Endothelial cell of umbilical vein (primary cell): ENCODE measurements around the gene SRCIN1. TPM values are rescaled to one million over a fixed set of nuclear protein-coding genes. Genes with fewer than 3 reads are reported as not detected.
"Not testable (repeated sequence)": the region's sequence is repeated elsewhere in the genome, so short reads cannot be mapped to it uniquely, and the experiment has no call there.

Experiments
- BruUV-seq: library from RNA; stranded (reverse); fragments of 400-500 nt; replicated peaks from 2 replicates; lab custom pipeline; 2021; lab: Mats Ljungman, UMichigan
- CTCF ChIA-PET: fragments of 300-600, 350-600 bp; sonication (Branson Sonifier 250); formaldehyde crosslinking; loops from one replicate; lab custom pipeline; 2021; ENCODE audit warnings: antibody characterized with exemption, inconsistent platforms; lab: Charles Lee
- POLR2A ChIA-PET: fragments of 300-600, 350-600 bp; sonication (Branson Sonifier 250); formaldehyde crosslinking; loops from one replicate; lab custom pipeline; 2021; ENCODE audit warnings: antibody characterized with exemption, inconsistent platforms; lab: Charles Lee
- DNase-seq: peaks from one replicate; pipeline ENCODE4 v3.0.0-alpha.2; 2011; ENCODE audit warnings: low read depth, low spot score
- FAIRE-seq: peaks from 2 replicates; lab custom pipeline; 2011; peaks lifted over from hg19 to GRCh38; lab: Jason Lieb, UNC
- H2AFZ ChIP-seq: 2 replicates; pipeline ENCODE4 v1.6.0; 2012; ENCODE audit warnings: low read depth, low read length, control low read depth, inconsistent platforms
- H3K27ac ChIP-seq: 2 replicates; pipeline ENCODE4 v1.5.1; 2011; ENCODE audit warnings: low read depth, mild to moderate bottlenecking, control low read depth, low read length, moderate library complexity; ENCODE audit not compliant: insufficient read depth
- H3K27me3 ChIP-seq, 2 experiments: 2 replicates each; pipeline versions ENCODE4 v1.6.0 to v1.6.1; 2011; ENCODE audit warnings: low read length in 2 of 2, mixed read lengths in 1 of 2; ENCODE audit not compliant: control insufficient read depth in 2 of 2, insufficient read depth in 2 of 2
- H3K36me3 ChIP-seq, 2 experiments: 2 replicates in 1 of 2; 3 replicates in 1 of 2; pipeline ENCODE4 v1.5.1; 2011; ENCODE audit warnings: low read length in 2 of 2, mild to moderate bottlenecking in 1 of 2, moderate library complexity in 1 of 2; ENCODE audit not compliant: control insufficient read depth in 2 of 2, insufficient read depth in 2 of 2; ENCODE audit errors: extremely low read depth in 1 of 2
- H3K4me1 ChIP-seq: 3 replicates; pipeline ENCODE4 v1.5.1; 2011; ENCODE audit warnings: mild to moderate bottlenecking, low read length; ENCODE audit not compliant: control insufficient read depth, insufficient read depth; ENCODE audit errors: extremely low read depth
- H3K4me2 ChIP-seq: 2 replicates; pipeline ENCODE4 v1.6.1; 2011; ENCODE audit warnings: low read length, control low read depth, mixed read lengths; ENCODE audit not compliant: insufficient read depth
- H3K4me3 ChIP-seq, 3 experiments: fragments of 200-600 bp in 1 of 3; sonication (generic), shearing (Covaris generic) in 1 of 3; replicated peaks in 1 of 3; 2 replicates each; pipeline ENCODE4 v1.5.1; 2011 to 2016; ENCODE audit warnings: control low read depth in 3 of 3, low read length in 3 of 3, mild to moderate bottlenecking in 2 of 3, inconsistent platforms in 1 of 3, low read depth in 1 of 3, moderate library complexity in 1 of 3; ENCODE audit not compliant: insufficient read depth in 1 of 3
- H3K79me2 ChIP-seq: 2 replicates; pipeline ENCODE4 v1.6.0; 2012; ENCODE audit warnings: low read length, inconsistent platforms; ENCODE audit not compliant: control insufficient read depth, insufficient read depth
- H3K9ac ChIP-seq: replicated peaks from 2 replicates; pipeline ENCODE3; 2011; ENCODE audit warnings: low read length, control low read depth; ENCODE audit not compliant: insufficient read depth; ENCODE audit errors: extremely low read depth
- H3K9me1 ChIP-seq: replicated peaks from 3 replicates; pipeline ENCODE4 v1.6.0; 2011; ENCODE audit warnings: mild to moderate bottlenecking, low read length; ENCODE audit not compliant: control insufficient read depth, insufficient read depth; ENCODE audit errors: extremely low read depth
- H3K9me3 ChIP-seq: replicated peaks from 2 replicates; pipeline ENCODE4 v1.5.1; 2012; ENCODE audit warnings: low read length, inconsistent platforms; ENCODE audit not compliant: control insufficient read depth, insufficient read depth
- H4K20me1 ChIP-seq: replicated peaks from 2 replicates; pipeline ENCODE3; 2011; ENCODE audit warnings: mild to moderate bottlenecking, low read length; ENCODE audit not compliant: control insufficient read depth, insufficient read depth; ENCODE audit errors: extremely low read depth
- EZH2 ChIP-seq: IDR thresholded peaks from 2 replicates; pipeline ENCODE4 v1.6.1; 2012; ENCODE audit warnings: borderline replicate concordance, low read depth, mild to moderate bottlenecking, moderate library complexity, low read length, inconsistent platforms; ENCODE audit not compliant: severe bottlenecking
- FOS ChIP-seq: IDR thresholded peaks from 2 replicates; pipeline ENCODE4 v1.6.1; 2011; ENCODE audit warnings: mild to moderate bottlenecking, low read length, moderate library complexity, borderline replicate concordance; ENCODE audit not compliant: insufficient read depth
- GATA2 ChIP-seq: IDR thresholded peaks from 2 replicates; pipeline ENCODE4 v1.7.0; 2011; ENCODE audit warnings: low read depth, mild to moderate bottlenecking, moderate library complexity, mixed read lengths, low read length; ENCODE audit not compliant: insufficient read length, insufficient read depth
- JUN ChIP-seq: IDR thresholded peaks from 2 replicates; pipeline ENCODE4 v1.6.1; 2011; ENCODE audit warnings: borderline replicate concordance, low read depth; ENCODE audit not compliant: insufficient read length, insufficient read depth
- MAX ChIP-seq: IDR thresholded peaks from 2 replicates; pipeline ENCODE4 v1.6.1; 2011; ENCODE audit not compliant: insufficient read depth, insufficient read length
- MYC ChIP-seq: IDR thresholded peaks from one replicate; pipeline ENCODE4 v1.6.1; 2011; ENCODE audit warnings: mild to moderate bottlenecking, low read depth, low read length
- POLR2A ChIP-seq: IDR thresholded peaks from 2 replicates; pipeline ENCODE4 v1.6.1; 2012; ENCODE audit warnings: low read depth, mild to moderate bottlenecking, control low read depth, low read length
- POLR2AphosphoS5 ChIP-seq: IDR thresholded peaks from 2 replicates; pipeline ENCODE4 v1.6.1; 2012; ENCODE audit warnings: low read depth, mild to moderate bottlenecking, control low read depth, low read length, moderate library complexity; ENCODE audit not compliant: insufficient read depth
- dilution Hi-C: fragments of 300-500 bp; cut with MboI; formaldehyde crosslinking; loops from one replicate; pipeline ENCODE4 v1.15.0; 2019; ENCODE audit warnings: low sequenced_read_pairs; ENCODE audit not compliant: extremely low pct_ligation_motif_present
- intact Hi-C: fragments of 100-400 bp; cut with micrococcal nuclease; formaldehyde crosslinking; loops from one replicate; pipeline ENCODE4 v1.10.0; 2022
- polyA plus RNA-seq, 4 experiments: library from polyadenylated mRNA; depleted of rRNA in 3 of 4; stranded (reverse) in 3 of 4; unstranded in 1 of 4; fragments of >200 nt; gene quantifications; 2 replicates each; pipeline versions ENCODE4 v1.2.1 to v1.2.3, GENCODE V29; 2011 to 2012; ENCODE audit warnings: missing spikeins in 1 of 4
- total RNA-seq: library from RNA; stranded (reverse); gene quantifications from 2 replicates; pipeline ENCODE4 v1.2.3, GENCODE V29; 2021
- TF ChIP-seq, protein P1 (sequence below), 2 donors: IDR thresholded peaks; 1 replicate in 1 of 2; 2 replicates in 1 of 2; pipeline ENCODE4 v1.5.1; 2011; ENCODE audit warnings: low read length in 2 of 2, mild to moderate bottlenecking in 2 of 2, moderate library complexity in 2 of 2, control low read depth in 1 of 2, inconsistent platforms in 1 of 2, low read depth in 1 of 2; ENCODE audit not compliant: insufficient read depth in 1 of 2; ENCODE audit errors: extremely low read depth in 1 of 2

The SRCIN1 gene
- total and polyA plus RNA-seq, 2 donors (not counting 3 experiments of a cell fraction or from before 2014, with no cell fraction given), result 0.15 to 0.35 TPM

DNA sequence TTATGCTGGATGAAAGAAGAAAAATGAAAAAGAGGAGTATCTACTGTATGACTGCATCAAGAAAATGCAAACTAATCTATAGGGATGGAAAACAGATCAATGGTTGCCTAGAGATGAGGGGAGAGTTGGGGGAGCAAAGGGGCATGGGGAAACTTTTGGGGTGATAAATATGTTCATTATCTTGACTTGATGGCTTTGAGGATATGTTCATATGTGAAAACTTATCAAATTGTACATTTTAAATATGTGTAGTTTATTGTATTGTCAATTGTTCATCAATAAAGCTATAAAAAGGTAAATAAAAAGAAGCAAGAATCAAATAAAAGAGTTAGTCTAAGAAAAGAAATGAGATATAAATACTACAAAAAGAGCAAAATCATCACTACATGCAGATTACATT lies 19.7 kb upstream of the SRCIN1 start:
- Histone ChIP-seq H4K20me1 (no peaks in the 10 kb centered on the region), H3K4me3 (no peak overlapping the region), H3K36me3 (no peaks in the 10 kb centered on the region), H3K4me1 (no peaks in the 10 kb centered on the region), H3K4me2 (no peak overlapping the region), H3K27ac (no peak overlapping the region), H3K79me2 (no peaks in the 10 kb centered on the region), H3K9me1 (no peaks in the 10 kb centered on the region), H2AFZ (no peak overlapping the region), H3K9ac (no peak overlapping the region), H3K27me3 (peaks cover 3 to 6% of the 10 kb centered on the region in 2 experiments), H3K9me3 (no peaks in the 10 kb centered on the region)
- DNase-seq (no peak), FAIRE-seq (no peak)
- TF ChIP-seq POLR2A (no peak), EZH2 (no peak), POLR2AphosphoS5 (no peak), JUN (no peak), MYC (no peak), MAX (no peak), FOS (no peak), GATA2 (no peak)
- TF ChIP-seq, protein P1, sequence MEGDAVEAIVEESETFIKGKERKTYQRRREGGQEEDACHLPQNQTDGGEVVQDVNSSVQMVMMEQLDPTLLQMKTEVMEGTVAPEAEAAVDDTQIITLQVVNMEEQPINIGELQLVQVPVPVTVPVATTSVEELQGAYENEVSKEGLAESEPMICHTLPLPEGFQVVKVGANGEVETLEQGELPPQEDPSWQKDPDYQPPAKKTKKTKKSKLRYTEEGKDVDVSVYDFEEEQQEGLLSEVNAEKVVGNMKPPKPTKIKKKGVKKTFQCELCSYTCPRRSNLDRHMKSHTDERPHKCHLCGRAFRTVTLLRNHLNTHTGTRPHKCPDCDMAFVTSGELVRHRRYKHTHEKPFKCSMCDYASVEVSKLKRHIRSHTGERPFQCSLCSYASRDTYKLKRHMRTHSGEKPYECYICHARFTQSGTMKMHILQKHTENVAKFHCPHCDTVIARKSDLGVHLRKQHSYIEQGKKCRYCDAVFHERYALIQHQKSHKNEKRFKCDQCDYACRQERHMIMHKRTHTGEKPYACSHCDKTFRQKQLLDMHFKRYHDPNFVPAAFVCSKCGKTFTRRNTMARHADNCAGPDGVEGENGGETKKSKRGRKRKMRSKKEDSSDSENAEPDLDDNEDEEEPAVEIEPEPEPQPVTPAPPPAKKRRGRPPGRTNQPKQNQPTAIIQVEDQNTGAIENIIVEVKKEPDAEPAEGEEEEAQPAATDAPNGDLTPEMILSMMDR (IDR thresholded peaks at IDR 0.05; ENCODE audit: extremely low read depth in 1 of 2, insufficient read depth in 1 of 2, low read depth in 1 of 2, low read length in 2 of 2), result no peak
- POLR2A ChIA-PET, result no interaction called here
- intact Hi-C loops, result no loop called here
- dilution Hi-C loops, result no loop called here
- no TSS peak for BruUV-seq
- CTCF ChIA-PET, result interaction anchor here (2.2 kb wide), 1 partner anchor 41 kb away, joined by 7 read pairs; no protein-coding TSS in a partner anchor

DNA sequence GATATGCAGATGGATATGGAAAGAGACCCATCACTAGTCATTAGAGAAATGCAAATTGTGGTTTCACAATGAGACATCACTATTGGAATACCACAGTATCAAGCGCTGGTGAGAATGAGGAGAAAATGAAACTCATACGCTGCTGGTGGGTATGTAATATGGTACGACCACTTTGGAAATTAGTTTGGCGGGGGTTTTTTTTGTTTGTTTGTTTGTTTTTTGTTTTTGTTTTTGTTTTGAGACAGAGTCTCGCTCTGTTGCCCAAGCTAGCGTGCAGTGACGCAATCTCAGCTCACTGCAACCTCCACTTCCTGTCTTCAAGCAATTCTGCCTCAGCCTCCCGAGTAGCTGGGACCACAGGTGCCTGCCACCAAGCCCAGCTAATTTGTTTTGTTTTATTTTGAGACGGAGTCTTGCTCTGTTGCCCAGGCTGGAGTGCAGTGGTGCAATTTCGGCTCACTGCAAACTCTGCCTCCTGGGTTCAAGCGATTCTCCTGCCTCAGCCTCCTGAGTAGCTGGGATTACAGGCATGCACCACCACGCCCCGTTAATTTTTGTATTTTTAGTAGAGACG lies 19.1 kb upstream of the SRCIN1 start:
- H3K36me3 ChIP-seq, DNase-seq, H3K27ac ChIP-seq, BruUV-seq, H2AFZ ChIP-seq, H4K20me1 ChIP-seq, POLR2A ChIA-PET, intact Hi-C loops, dilution Hi-C loops, FAIRE-seq, H3K4me1 ChIP-seq, H3K9me1 ChIP-seq, H3K79me2 ChIP-seq, H3K9ac ChIP-seq, H3K4me3 ChIP-seq, H3K4me2 ChIP-seq, H3K9me3 ChIP-seq, H3K27me3 ChIP-seq: not testable (repeated sequence)
- CTCF ChIA-PET, result interaction anchor here (1.6 to 2.2 kb wide), 2 partner anchors 42 to 115 kb away, joined by 3 to 7 read pairs; no protein-coding TSS in a partner anchor
